ENCODE measurements around the gene RPTOR. TPM values are rescaled to one million over a fixed set of nuclear protein-coding genes. Genes with fewer than 3 reads are reported as not detected.

RPTOR gene
- total RNA-seq, 1 donor from 2014 or later, result 65.9 TPM

- ATAC-seq (ENCODE audit: low read depth) (no peak), DNase-seq (no peak)
- POLR2A ChIA-PET, result interaction anchor here (0.6 kb wide), 1 partner anchor 10 kb away, joined by 5 read pairs; no protein-coding TSS in a partner anchor
- CTCF ChIA-PET, result no interaction called here
- TF ChIP-seq CTCF (IDR thresholded peaks at IDR 0.05), result no peak
- intact Hi-C loops (cut with micrococcal nuclease), result no loop called here
- H3K4me3 Mint-ChIP-seq, result no peak overlapping the region
- H3K4me1 Mint-ChIP-seq, result peaks cover 25% of the 10 kb centered on the region
- no peaks in the 10 kb centered on the region for H3K27me3 Mint-ChIP-seq
- no peak overlapping the region for H3K27ac Mint-ChIP-seq
- H3K9me3 Mint-ChIP-seq, result no peaks in the 10 kb centered on the region
- peaks cover 49% of the 10 kb centered on the region for H3K36me3 Mint-ChIP-seq (ENCODE audit: low read depth)
Measured at GRCh38 chr17:80851277-80851925, 306.8 kb downstream of the RPTOR start.

- TF ChIP-seq CTCF (IDR thresholded peaks at IDR 0.05), result no peak
- Mint-ChIP-seq H3K9me3 (no peaks in the 10 kb centered on the region), H3K4me1 (peaks cover 21% of the 10 kb centered on the region), H3K27me3 (no peaks in the 10 kb centered on the region), H3K27ac (no peak overlapping the region), H3K4me3 (no peak overlapping the region), H3K36me3 (ENCODE audit: low read depth) (peaks cover 48% of the 10 kb centered on the region)
- DNase-seq (no peak), ATAC-seq (ENCODE audit: low read depth) (no peak)
- intact Hi-C loops (cut with micrococcal nuclease), result no loop called here
- ChIA-PET CTCF (no interaction called here), POLR2A (no interaction called here)
Measured at GRCh38 chr17:80852476-80853015, 307.9 kb downstream of the RPTOR start.

GRCh38 chr17:80853076-80853475, 308.4 kb downstream of the RPTOR start:
- H3K4me1 Mint-ChIP-seq, result peaks cover 17% of the 10 kb centered on the region
- TF ChIP-seq CTCF (IDR thresholded peaks at IDR 0.05), result no peak
- DNase-seq, result no peak
- H3K9me3 Mint-ChIP-seq, result no peaks in the 10 kb centered on the region
- POLR2A ChIA-PET, result no interaction called here
- no peak overlapping the region for H3K27ac Mint-ChIP-seq
- no peak for ATAC-seq (ENCODE audit: low read depth)
- no peaks in the 10 kb centered on the region for H3K27me3 Mint-ChIP-seq
- intact Hi-C loops (cut with micrococcal nuclease), result no loop called here
- CTCF ChIA-PET, result no interaction called here
- no peak overlapping the region for H3K4me3 Mint-ChIP-seq
- peaks cover 50% of the 10 kb centered on the region for H3K36me3 Mint-ChIP-seq (ENCODE audit: low read depth)

- POLR2A ChIA-PET, result no interaction called here
Measured at GRCh38 chr17:80854220-80854619, 309.6 kb downstream of the RPTOR start.

More at GRCh38 chr17:80854220-80854619, 309.6 kb downstream of the RPTOR start:
- DNase-seq (no peak), ATAC-seq (ENCODE audit: low read depth) (no peak)
- Mint-ChIP-seq H3K4me1 (peaks cover 15% of the 10 kb centered on the region), H3K27me3 (no peaks in the 10 kb centered on the region), H3K27ac (no peak overlapping the region), H3K9me3 (no peaks in the 10 kb centered on the region), H3K36me3 (ENCODE audit: low read depth) (peaks cover 52% of the 10 kb centered on the region), H3K4me3 (no peak overlapping the region)
- intact Hi-C loops (cut with micrococcal nuclease), result no loop called here
- CTCF ChIA-PET, result no interaction called here
- no peak for TF ChIP-seq CTCF (IDR thresholded peaks at IDR 0.05)
